SW480 (cell line): ENCODE data around the gene U2AF1.
"Not testable (repeated sequence)": the region's sequence is repeated elsewhere in the genome, so short reads cannot be mapped to it uniquely, and the experiment has no call there.

Source experiments
- DNase-seq: peaks from one replicate; pipeline ENCODE4 v3.0.0-alpha.2; 2016; ENCODE audit warnings: low spot score

Gene U2AF1

GRCh38 chr21:43106965-43107793 lies at the start of gene U2AF1:
Gene U2AF1 (minus strand): TSS chr21:43107570. CDS start chr21:43107494, 76 bp downstream.
- DNase-seq, result not testable (repeated sequence)

GRCh38 chr21:43153601-43154000 lies 46.2 kb upstream of the U2AF1 start:
- not testable (repeated sequence) for DNase-seq

GRCh38 chr21:43149344-43149743 lies 42.0 kb upstream of the U2AF1 start:
- not testable (repeated sequence) for DNase-seq

GRCh38 chr21:43147999-43148398 lies 40.6 kb upstream of the U2AF1 start:
- not testable (repeated sequence) for DNase-seq

GRCh38 chr21:43146637-43147036 lies 39.3 kb upstream of the U2AF1 start:
- not testable (repeated sequence) for DNase-seq

- DNase-seq, result not testable (repeated sequence)
These were observed 34.0 kb upstream of the U2AF1 start for GRCh38 chr21:43141407-43141806.

GRCh38 chr21:43138944-43139343 lies 31.6 kb upstream of the U2AF1 start:
- not testable (repeated sequence) for DNase-seq

- DNase-seq, result not testable (repeated sequence)
These were observed 27.1 kb upstream of the U2AF1 start for GRCh38 chr21:43134520-43134919.

GRCh38 chr21:43130094-43130493 lies 22.7 kb upstream of the U2AF1 start:
- not testable (repeated sequence) for DNase-seq

GRCh38 chr21:43115956-43116355 lies 8.6 kb upstream of the U2AF1 start:
- DNase-seq, result not testable (repeated sequence)

GRCh38 chr21:43114483-43114882 lies 7.1 kb upstream of the U2AF1 start:
- DNase-seq, result not testable (repeated sequence)

GRCh38 chr21:43109006-43109405 lies 1.6 kb upstream of the U2AF1 start:
- DNase-seq, result not testable (repeated sequence)

- not testable (repeated sequence) for DNase-seq
These were observed 807 bp upstream of the U2AF1 start for GRCh38 chr21:43108177-43108576.

- not testable (repeated sequence) for DNase-seq
These were observed 396 bp upstream of the U2AF1 start for GRCh38 chr21:43107794-43108137.

- not testable (repeated sequence) for DNase-seq
These were observed 2.7 kb downstream of the U2AF1 start for GRCh38 chr21:43104642-43105041.

- not testable (repeated sequence) for DNase-seq
These were observed 5.1 kb downstream of the U2AF1 start for GRCh38 chr21:43102281-43102680.

GRCh38 chr21:43101676-43102075 lies 5.7 kb downstream of the U2AF1 start:
- not testable (repeated sequence) for DNase-seq

- not testable (repeated sequence) for DNase-seq
These were observed 6.4 kb downstream of the U2AF1 start for GRCh38 chr21:43101000-43101399.

GRCh38 chr21:43091979-43092614 lies 15.3 kb downstream of the U2AF1 start:
- not testable (repeated sequence) for DNase-seq

GRCh38 chr21:43090947-43091346 lies 16.4 kb downstream of the U2AF1 start:
- DNase-seq, result not testable (repeated sequence)

GRCh38 chr21:43089463-43089862 lies 17.9 kb downstream of the U2AF1 start:
- not testable (repeated sequence) for DNase-seq

- not testable (repeated sequence) for DNase-seq
These were observed 24.6 kb downstream of the U2AF1 start for GRCh38 chr21:43082587-43083300.
